Measurements from ENCODE around the gene SIM1.

Gene SIM1

GRCh38 chr6:100447081-100447899 lies 17.4 kb downstream of the SIM1 start:
- in situ Hi-C loops (cut with MboI; ENCODE audit: low sequenced_read_pairs, unreplicated experiment): no loop called here
- TF ChIP-seq CTCF (IDR thresholded peaks at IDR 0.05; ENCODE audit: borderline replicate concordance, control extremely low read depth, extremely low read depth, insufficient read depth, missing control alignments): no peak
- peak; percentile 21 for DNase-seq (ENCODE audit: low spot score)

GRCh38 chr6:100446115-100447080 lies 18.3 kb downstream of the SIM1 start:
- TF ChIP-seq CTCF (IDR thresholded peaks at IDR 0.05; ENCODE audit: borderline replicate concordance, control extremely low read depth, extremely low read depth, insufficient read depth, missing control alignments): no peak
- in situ Hi-C loops (cut with MboI; ENCODE audit: low sequenced_read_pairs, unreplicated experiment): no loop called here
- peak; percentile 15 for DNase-seq (ENCODE audit: low spot score)

GRCh38 chr6:100445512-100445911 lies 19.2 kb downstream of the SIM1 start:
- DNase-seq (ENCODE audit: low spot score): no peak
- in situ Hi-C loops (cut with MboI; ENCODE audit: low sequenced_read_pairs, unreplicated experiment): no loop called here
- no peak for TF ChIP-seq CTCF (IDR thresholded peaks at IDR 0.05; ENCODE audit: borderline replicate concordance, control extremely low read depth, extremely low read depth, insufficient read depth, missing control alignments)

- DNase-seq (ENCODE audit: low spot score): no peak
- TF ChIP-seq CTCF (IDR thresholded peaks at IDR 0.05; ENCODE audit: borderline replicate concordance, control extremely low read depth, extremely low read depth, insufficient read depth, missing control alignments): no peak
- in situ Hi-C loops (cut with MboI; ENCODE audit: low sequenced_read_pairs, unreplicated experiment): no loop called here
Observed at GRCh38 chr6:100440935-100441334, 23.8 kb downstream of the SIM1 start.

GRCh38 chr6:100435299-100435698 lies 29.4 kb downstream of the SIM1 start:
- in situ Hi-C loops (cut with MboI; ENCODE audit: low sequenced_read_pairs, unreplicated experiment): no loop called here
- no peak for TF ChIP-seq CTCF (IDR thresholded peaks at IDR 0.05; ENCODE audit: borderline replicate concordance, control extremely low read depth, extremely low read depth, insufficient read depth, missing control alignments)
- no peak for DNase-seq (ENCODE audit: low spot score)

GRCh38 chr6:100433726-100434435 lies 30.8 kb downstream of the SIM1 start:
- no peak for DNase-seq (ENCODE audit: low spot score)
- in situ Hi-C loops (cut with MboI; ENCODE audit: low sequenced_read_pairs, unreplicated experiment): no loop called here
- no peak for TF ChIP-seq CTCF (IDR thresholded peaks at IDR 0.05; ENCODE audit: borderline replicate concordance, control extremely low read depth, extremely low read depth, insufficient read depth, missing control alignments)

Data from GM13976 (cell line).